IPS-11a (cell line): ENCODE results near the gene RBM15.

Source experiments
- H3K4me3 ChIP-seq: one replicate; pipeline ENCODE4 v1.5.1; 2013; ENCODE audit warnings: low read depth, low read length, control low read depth

RBM15 gene

GRCh38 chr1:110393691-110394492 is 54.7 kb downstream of the RBM15 start:
- no peak overlapping the region for H3K4me3 ChIP-seq

- H3K4me3 ChIP-seq: no peak overlapping the region
Observed at GRCh38 chr1:110394493-110394820, 55.3 kb downstream of the RBM15 start.
